Tibial nerve (tissue), 3 donors: ENCODE results near the gene JUNB.
A peak's percentile ranks its signal among the peaks of the same experiment; 100 is the strongest.

Source experiments
- CTCF ChIP-seq, 5 experiments: fragments of 200-600 bp in 3 of 5; fragments of 450-650 bp in 2 of 5; sonication (generic) in 3 of 5; IDR thresholded peaks; one replicate each; pipeline ENCODE4 v1.5.1; 2016 to 2019; ENCODE audit warnings: antibody characterized with exemption in 5 of 5, mild to moderate bottlenecking in 3 of 5, moderate library complexity in 2 of 5
- POLR2A ChIP-seq, 2 donors: fragments of 450-650 bp; IDR thresholded peaks; one replicate each; pipeline ENCODE4 v1.6.1; 2017; ENCODE audit warnings: antibody characterized with exemption in 2 of 2, mild to moderate bottlenecking in 2 of 2, moderate library complexity in 2 of 2

- no peak for TF ChIP-seq CTCF (IDR thresholded peaks at IDR 0.05)
- TF ChIP-seq POLR2A (IDR thresholded peaks at IDR 0.05): peak in 1 of 2 donors; percentile 13
Observed at GRCh38 chr19:12788682-12789097, 2.6 kb upstream of the JUNB start.
